ENCODE data around the gene PTPN2.
A peak's percentile ranks its signal among the peaks of the same experiment; 100 is the strongest.
"Not testable (repeated sequence)": the region's sequence is repeated elsewhere in the genome, so short reads cannot be mapped to it uniquely, and the experiment has no call there.

Gene PTPN2

DNA sequence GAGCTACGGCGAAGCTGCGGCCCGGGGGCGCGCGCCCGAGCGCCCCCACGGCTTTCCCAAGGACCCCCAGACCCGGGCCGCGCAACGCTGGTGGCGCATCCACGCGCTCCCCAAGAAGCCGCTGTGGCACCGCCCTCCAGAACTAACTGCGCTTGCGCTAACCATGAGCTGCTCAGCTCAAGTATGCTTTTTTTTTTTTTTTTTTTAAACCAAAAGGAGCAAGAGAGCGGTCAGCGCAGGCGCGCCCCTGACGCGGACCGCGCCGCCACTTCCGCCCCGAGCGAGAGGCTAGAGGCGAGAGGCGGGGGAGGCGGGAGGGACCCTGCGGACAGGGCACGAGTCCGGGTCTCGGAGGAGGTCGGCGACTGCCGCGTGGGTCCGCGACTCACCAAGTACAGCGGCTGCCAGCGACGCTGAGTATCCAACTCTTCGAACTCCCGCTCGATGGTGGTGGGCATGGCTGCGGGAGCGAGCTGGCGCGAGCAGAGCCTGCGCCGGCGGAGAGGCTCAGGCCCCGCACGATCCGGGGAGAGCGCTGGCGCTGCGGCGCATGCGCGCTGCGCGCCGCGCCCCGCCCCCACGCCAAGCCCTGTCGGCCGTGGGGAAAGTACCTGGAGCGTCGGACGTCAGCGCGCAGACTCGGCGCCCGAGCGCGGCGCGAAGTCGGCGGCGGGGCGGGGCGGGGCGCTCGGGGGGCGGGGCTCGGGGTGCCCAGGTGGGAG, at the start of gene PTPN2:
Gene PTPN2, minus strand, starts transcription at position 554 of the 722 bp plus-strand sequence. Its CDS starts 96 bp downstream, at position 458.
- peak; percentile 94 for DNase-seq (ENCODE audit: low spot score)

DNA sequence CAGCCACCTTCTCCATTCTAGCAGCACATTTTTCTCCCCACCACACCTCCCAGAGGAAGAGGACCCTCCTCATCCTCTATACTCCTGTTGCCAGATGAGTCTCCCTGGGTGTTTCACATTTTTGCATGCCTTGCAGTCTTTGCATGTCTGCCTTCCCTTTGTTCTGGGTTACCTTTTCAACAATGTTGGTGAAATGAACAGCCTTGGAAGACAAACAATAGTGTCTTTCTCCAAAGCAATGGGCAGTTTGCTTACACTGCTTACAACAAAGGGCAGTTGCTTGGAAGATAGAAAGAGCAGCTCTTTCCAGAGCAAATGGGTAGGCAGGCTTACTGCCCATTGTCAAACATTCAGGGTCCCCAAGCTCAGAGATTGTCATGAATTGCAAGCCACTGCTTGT, 49.3 kb upstream of the PTPN2 start:
- DNase-seq (ENCODE audit: low spot score), result no peak

DNA sequence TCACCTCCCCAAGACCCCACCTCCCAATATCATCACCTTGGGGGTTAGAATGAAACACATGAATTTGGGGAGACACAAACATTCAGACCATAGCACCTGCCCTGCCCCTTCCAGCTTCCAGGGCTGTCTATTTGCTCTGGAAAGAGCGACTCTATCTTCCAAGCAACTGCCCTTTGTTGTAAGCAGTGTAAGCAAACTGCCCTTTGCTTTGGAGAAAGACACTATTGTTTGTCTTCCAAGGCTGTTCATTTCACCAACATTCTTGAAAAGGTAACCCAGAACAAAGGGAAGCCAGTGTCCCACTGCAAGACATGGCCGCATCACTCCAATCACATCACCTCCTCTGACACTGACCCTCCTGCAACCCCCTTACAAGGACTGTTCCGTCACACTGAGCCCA, 46.9 kb upstream of the PTPN2 start:
- DNase-seq (ENCODE audit: low spot score), result no peak

DNA sequence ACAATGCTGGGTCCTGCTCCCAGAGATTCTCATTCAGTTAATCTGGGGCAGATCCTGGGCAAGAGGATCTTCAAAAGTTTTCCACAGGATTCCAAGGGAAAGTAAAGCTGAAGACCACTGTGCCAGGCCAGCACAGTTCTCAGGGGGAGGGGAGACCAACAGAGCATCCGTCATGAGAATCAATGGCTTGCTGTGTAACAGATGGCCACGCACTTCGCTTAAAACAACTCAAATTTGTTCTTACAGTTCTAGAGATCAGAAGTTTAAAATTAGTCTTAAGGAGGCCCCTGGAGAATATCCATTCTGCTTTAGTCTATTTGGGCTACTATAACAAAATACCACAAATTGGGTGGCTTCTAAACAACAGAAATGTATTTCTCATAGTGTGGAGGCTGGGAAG, 46.3 kb upstream of the PTPN2 start:
- DNase-seq (ENCODE audit: low spot score), result no peak

DNA sequence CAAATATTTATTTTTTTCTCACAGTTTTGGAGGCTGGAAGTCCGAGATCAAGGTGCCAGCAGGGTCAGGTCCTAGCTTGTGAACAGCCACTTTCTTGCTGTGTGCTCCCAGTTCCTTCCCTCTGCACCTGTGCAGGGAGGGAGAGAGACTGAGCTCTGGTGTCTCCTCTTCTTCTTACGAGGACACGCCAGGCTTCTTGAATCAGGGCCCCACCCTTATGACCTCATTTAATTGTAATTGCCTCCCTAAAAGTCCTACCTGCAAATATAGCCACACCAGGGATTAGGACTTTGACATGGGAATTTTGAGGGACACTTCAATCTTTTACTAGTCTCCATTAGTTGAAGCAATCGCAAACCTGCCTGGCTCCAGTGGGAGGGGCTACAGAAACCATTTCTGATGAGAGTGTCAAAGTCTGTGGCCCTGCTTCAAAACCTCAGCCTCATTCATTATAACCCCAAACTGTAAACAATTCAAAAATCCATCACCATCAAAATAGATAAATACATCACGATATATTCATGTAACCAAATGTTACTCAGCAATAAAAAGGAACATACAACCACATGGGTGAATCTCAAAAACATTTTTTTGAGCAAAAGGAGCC, 45.5 kb upstream of the PTPN2 start:
- DNase-seq (ENCODE audit: low spot score), result peak; percentile 22

DNA sequence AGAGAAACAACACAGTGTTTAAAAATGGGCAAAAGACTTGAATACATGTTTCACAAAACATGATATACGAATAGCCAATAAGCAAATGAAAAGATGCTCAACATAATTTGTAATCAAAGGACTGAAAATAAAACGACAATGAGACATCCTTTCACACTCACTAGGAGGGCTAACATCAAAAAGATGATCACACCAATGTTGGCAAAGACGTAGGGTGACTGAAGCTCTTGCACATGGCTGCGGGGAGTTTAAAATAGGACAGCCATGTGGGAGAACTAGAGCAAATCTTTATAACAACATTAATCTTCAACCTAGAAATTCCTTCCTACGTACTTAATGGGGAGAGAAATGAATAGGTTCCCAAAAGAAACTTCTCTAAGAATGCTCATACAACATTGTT, 44.6 kb upstream of the PTPN2 start:
- DNase-seq (ENCODE audit: low spot score), result no peak

DNA sequence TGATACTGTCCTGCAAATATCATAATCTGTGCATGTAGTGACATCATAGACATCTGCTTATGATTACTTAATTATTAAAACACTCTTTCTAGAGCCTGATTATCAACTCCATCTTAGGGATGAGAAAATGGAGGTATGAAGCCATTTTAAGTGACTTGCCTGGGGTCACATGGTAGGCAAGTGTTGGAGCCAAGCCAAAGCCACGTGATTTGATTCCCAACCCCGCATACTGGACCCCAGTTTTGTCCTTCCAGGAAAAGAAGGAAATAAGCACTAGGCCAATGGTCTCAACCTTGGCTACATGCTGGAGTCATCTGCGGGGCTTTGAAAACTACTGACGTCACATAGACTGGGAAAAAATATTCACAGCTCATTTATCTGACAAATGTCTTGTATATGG, 44.2 kb upstream of the PTPN2 start:
- no peak for DNase-seq (ENCODE audit: low spot score)

DNA sequence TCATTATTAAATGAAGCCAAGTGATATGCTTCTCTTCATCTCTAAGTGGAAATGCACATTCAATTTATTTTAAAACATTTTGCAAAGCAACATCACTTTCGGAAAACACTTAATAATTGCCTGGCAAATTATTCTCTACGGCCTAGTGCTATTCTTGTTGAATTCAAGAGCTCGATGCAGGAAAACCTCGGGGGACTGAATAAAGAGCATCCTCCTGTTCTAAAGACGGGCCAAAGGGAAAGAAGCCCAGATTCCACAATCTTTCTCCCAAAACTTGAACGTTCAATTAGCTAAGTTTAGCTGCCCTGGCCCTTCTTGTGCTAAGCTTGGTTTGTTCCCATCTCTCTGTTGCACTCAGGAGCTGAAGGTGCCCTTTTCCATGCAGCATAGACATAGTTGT, 40.6 kb upstream of the PTPN2 start:
- no peak for DNase-seq (ENCODE audit: low spot score)

DNA sequence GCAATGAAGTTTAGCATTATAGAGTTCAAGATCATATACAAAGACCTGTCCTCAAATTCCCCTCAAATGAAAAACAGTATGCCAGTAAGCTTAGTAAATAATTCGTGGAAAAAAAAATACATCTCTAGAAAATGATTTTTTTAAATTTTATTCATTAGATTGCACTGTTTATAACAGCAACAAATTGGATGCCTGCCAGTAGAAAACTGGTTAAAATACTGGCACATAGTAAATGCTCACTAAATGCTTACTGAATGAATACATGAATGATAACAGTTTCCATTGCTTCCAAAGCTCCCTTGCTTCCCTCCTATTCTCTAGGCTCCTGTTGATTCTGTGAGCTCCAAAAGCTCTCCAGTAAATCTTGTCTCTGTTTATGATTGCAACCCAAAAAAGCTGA, 38.2 kb upstream of the PTPN2 start:
- no peak for DNase-seq (ENCODE audit: low spot score)

DNA sequence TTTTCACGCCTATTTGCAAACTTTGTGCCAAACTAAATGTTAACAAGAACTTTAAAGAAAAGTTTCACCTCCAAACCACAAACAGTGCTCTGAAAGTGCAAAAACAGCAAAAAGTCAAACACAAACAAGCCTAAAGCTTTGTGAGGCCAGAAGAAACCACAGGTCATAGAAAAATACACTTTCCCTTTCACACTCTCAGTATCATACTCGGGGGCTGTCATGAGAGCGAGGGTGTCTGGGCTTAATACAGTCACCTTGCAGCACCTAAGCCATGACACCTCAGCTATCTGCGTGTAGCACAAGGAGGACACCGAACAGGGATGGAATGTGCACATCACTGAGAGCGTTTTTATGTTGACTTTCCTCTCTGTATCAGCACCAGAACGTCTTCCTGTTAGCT, 37.1 kb upstream of the PTPN2 start:
- peak; percentile 61 for DNase-seq (ENCODE audit: low spot score)

DNA sequence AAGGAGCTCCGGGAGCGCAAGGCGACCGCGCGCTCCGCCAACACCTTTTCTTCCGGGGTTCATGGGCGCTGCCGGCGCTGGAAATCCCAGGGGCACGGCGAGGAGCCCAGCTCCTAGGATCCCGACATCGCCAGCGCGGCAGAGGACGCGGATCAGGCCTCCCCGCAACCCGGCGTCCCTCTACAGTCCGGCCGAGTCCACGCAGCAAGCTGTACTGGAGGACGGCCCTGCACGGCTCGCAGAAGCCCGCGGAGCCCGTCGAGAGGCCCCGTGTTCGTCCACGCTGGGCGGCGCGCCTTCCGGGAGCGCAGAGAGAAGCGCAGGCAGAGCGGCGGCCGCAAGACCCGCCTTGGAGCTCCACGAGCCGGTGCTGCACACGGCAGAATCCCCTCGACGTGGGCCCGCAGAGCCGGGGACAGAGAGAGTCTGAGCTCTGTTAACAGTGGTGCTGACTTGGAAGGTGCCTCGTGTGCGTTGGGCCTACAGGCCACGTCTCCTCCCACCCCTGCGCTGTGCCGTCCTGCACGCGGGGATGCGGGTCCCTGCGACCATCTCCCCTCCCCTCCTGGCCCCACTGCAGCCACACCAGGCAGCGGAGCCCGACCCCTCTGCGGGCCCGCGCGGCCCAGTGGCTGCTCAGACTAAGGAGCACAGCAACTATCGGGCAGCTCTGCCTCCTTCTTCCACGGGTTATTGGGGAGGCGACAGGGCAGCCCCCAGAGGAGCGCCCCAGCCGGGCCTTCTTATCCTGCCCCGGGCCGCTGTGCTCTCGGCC, 28.1 kb upstream of the PTPN2 start:
- DNase-seq (ENCODE audit: low spot score), result no peak

DNA sequence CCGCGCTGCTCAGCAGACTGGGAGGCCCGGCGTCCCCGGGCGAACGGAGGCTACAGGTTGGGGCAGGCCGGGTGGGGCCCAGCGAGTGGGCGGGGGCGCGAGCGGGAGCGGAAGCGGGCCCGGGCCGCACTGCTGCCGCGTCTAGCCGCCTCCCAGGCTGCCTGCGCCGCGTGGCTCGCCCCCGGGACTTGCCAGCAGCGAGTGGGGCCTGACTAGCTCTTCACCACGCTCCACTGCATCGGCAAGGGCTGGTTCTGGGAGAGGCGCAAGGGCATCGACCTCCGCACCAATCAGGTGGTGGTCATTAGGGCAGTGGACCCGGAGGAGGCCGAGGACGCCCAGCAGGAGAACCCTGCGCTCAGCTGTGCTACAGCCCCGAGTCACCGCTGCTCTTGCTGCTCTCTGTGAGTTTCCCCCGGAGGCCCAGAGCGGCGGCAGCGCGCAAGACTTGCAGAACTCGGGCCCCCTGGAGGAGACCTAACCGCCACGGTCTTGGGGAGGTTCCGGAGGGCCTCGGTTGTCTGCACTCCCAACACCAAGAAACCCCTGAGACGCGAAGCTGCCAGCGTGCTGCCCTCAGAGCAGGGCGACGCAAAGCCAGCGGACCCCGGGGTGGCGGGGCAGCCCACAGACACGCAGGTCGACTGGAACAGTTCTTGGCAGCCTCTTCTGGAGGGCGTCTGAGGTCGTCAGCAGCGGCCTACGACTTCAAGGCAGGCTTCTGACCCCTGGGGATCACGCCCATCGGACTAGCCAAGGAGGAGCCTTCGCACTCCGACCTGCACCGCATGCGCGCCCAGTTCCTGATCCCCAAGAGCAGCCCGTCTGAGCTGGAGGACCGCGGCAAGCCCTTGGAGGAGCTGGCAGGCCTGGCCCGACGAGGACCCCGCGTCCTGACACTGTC, 27.2 kb upstream of the PTPN2 start:
- DNase-seq (ENCODE audit: low spot score), result peak; percentile 38

DNA sequence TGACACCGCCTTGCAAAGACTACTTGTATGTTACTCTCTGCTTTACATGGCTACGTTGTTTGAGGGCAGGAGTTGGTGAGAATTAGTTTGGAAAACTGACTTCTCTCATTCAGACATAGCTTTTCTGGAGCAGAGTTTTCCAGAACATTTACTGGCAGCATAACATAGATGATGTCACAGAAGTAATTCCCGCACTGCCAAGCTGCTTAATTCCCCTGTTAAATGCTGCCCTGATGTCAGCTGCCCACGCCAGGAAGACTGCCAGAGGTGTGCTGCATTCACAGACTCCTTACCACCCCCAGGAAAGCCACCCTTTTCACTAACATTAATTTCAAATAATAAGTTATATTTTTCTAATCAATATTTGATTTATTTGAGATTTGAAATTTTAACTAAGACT, 24.7 kb upstream of the PTPN2 start:
- DNase-seq (ENCODE audit: low spot score), result no peak

DNA sequence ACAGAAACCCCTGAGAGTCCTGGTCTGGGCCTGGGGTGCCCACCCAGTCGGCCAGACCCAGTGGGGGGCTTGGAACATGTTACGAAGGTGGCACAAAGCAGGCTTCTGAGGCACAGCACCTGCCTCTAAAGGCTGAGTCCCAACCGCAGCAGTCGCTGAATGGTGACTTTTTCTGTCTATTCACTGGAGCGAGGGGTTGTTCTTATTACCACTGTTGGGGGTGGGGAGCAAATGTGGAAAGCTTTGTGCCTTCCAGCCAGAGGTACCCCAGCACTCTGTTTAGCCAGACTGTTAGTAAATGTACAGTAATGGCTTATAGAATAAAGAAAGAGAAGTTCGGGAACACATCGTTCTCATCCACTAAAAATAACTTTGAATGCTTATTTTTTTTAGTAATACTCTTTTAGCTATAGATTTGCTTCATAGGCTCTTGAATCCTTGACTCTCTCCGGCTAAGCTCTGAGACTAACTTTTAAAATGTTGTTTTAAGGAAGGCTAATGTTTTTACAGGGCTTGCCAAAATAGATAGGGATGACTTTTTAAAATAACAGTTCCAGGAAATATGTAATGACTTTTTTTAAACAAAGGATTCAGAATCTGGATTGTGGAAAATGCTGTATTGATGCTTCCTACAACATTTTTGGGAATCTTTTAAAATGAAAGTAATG, 23.4 kb upstream of the PTPN2 start:
- no peak for DNase-seq (ENCODE audit: low spot score)

DNA sequence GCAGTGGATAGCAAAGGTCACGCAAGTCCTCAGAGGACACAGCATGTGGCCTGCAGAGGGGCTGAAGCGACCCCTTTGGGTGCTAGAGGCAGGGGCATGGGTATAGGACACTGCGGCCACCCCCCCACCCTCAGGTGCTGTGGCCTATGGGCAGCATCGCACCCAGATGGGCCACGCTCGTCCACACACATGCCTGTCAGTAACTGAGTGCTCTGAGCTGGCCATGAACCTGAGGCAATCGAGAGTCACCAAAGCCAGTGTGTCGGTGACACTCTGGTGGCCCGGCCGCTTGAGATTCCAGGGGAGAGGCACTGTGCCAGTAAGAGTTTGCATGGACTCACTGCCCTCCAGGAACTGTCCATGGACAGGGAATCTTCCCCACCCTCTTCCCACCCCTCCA, 22.7 kb upstream of the PTPN2 start:
- no peak for DNase-seq (ENCODE audit: low spot score)

DNA sequence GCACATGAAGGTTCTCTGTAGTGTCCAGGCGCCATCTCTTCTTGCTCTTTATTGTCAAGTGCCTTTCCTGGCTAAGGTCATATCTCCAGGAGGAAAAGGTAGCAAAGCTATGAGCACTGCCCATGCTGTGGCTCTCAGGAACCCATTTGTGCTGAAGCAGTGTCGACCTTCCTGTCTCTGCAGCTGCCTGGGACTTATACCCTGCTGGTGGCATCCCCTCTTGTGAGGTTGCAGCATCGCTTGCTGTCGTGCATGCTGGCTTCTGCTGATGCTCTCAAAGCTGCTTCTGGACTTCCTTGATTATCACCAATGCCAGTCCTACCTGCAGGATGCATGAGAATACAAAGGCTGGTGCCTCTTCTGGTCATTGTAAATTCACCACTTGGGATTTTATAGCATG, 22.1 kb upstream of the PTPN2 start:
- DNase-seq (ENCODE audit: low spot score), result no peak

DNA sequence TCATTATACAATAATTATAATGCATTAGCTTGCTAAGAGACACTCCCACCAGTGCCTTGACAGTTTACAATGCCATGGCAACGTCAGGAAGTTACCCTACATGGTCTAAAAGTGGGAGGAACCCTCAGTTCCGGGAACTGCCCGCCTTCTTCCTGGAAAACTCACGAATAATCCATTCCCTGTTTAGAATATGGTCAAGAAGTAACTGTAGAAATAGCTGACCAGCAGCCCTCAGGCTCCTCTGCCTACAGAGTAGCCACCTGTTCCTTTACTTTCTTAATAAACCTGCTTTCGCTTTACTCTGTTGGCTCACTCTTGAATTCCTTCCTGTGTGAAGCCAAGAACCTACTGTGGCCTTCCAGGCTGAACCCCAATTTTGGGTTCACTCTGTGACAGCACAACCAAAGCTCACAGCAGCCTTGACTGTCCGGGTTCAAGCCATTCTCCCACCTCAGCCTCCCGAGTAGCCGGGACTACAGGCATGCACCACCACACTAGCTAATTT, 20.0 kb upstream of the PTPN2 start:
- DNase-seq (ENCODE audit: low spot score), result peak; percentile 84

DNA sequence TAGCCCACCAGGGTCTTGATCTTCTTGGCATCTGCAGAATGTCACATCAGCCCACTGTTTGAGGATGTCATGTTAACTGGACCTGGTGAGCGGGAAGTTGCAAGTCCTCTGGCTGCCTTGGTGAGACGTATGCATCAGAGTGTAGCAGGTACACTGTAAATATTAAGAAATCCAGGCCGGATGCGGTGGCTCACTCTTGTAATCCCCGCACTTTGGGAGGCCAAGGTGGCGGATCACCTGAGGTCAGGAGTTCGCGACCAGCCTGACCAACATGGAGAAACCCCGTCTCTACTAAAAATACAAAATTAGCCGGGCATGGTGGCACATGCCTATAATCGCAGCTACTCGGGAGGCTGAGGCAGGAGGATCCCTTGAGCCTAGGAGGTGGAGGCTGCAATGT, 17.2 kb upstream of the PTPN2 start:
- DNase-seq (ENCODE audit: low spot score), result not testable (repeated sequence)

DNA sequence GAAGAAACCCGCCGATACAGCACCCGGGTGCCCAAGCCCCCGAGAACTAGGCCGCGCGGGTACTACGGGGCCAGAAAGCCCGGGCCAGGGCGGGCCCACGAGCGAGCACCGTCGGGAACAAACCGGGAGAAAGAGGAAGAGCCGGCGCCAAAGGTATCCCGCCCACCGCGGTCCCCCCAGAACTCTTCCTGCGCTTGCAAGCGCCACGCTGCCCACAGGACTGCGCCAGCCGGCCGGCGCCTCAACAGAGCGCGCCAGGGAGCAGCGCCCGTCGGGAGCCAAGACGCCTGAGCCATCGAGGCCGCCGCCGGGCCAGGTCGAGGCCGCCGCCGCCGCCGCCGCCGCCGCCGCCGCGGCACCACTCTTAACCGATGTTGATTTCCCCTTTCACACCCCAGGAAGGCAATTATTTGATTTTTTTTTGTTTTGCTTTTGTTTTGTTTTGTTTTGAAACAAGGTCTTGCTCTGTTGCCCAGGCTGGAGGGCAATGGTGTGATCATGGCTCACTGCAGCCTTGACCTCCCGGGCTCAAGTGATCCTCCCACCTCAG, 12.8 kb upstream of the PTPN2 start:
- DNase-seq (ENCODE audit: low spot score), result not testable (repeated sequence)

DNA sequence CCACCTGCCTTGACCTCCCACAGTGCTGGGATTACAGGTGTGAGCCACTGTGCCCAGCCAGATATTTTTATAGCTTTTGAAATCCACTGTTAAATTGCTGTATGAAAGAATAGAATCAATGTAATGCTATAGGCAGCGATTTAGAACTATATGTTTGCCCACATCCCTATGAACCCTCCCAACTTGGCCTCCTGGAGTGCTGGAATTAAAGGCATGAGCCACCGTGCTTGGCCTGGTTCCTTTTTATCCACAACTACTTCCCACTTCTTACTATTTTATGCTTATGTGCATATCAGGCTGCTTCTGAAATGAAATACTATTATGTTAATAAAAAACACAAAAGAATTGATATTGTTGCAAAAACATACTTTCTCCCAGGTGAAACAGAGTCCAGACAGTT, 11.6 kb upstream of the PTPN2 start:
- no peak for DNase-seq (ENCODE audit: low spot score)

DNA sequence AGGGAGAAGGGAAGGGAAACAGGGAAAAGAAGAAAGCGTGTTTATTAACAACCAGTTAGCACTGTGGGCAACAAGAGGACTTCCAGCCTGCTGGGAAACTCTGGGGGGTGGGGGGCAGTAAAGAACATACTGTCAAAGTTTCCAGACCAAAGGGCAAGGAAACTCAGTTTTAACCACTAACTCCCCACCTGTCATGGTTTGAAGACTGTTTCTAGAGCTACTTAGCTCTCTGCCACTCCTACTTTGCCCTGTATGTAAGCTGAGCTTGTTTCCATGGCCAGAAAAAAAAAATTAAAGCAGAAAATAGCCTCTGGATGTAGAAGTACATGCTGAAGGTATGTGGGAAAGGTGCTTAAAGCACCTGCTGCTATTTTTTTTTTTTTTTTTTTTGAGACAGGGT, 11.0 kb upstream of the PTPN2 start:
- DNase-seq (ENCODE audit: low spot score), result no peak

All from CD4-positive, alpha-beta T cell treated with Interleukin-2 at 100 ng/mL for 4 hours (primary cell).